ENCODE data around the gene CPPED1.

DNA sequence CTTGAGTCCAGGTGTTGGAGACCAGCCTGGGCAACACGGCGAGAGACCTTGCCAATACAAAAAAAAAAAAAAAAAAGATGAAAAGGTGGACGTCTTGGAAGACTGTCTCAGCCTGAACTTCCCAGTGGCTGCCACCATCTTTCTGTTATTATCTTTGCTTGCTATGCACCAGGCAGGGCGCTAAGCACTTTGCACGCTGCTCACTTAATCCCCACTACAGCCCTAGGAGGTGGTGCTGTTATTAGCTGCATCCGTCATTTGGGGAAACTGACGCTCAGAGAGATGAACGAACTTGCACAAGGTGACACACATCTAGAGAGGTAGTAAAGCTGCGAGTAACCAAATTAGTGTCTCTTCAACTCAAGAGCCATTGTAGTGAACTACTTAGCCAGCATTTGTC lies 708 bp upstream of the CPPED1 start:
- TF ChIP-seq, protein P1, sequence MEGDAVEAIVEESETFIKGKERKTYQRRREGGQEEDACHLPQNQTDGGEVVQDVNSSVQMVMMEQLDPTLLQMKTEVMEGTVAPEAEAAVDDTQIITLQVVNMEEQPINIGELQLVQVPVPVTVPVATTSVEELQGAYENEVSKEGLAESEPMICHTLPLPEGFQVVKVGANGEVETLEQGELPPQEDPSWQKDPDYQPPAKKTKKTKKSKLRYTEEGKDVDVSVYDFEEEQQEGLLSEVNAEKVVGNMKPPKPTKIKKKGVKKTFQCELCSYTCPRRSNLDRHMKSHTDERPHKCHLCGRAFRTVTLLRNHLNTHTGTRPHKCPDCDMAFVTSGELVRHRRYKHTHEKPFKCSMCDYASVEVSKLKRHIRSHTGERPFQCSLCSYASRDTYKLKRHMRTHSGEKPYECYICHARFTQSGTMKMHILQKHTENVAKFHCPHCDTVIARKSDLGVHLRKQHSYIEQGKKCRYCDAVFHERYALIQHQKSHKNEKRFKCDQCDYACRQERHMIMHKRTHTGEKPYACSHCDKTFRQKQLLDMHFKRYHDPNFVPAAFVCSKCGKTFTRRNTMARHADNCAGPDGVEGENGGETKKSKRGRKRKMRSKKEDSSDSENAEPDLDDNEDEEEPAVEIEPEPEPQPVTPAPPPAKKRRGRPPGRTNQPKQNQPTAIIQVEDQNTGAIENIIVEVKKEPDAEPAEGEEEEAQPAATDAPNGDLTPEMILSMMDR (IDR thresholded peaks at IDR 0.05; ENCODE audit: low read depth, low read length) = no peak
- TF ChIP-seq POLR2A (IDR thresholded peaks at IDR 0.05; ENCODE audit: extremely low read depth, insufficient read length) (no peak), MYC (IDR thresholded peaks at IDR 0.05; ENCODE audit: low read depth, low read length) (no peak)
- TF ChIP-seq, protein P2, sequence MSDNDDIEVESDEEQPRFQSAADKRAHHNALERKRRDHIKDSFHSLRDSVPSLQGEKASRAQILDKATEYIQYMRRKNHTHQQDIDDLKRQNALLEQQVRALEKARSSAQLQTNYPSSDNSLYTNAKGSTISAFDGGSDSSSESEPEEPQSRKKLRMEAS (IDR thresholded peaks at IDR 0.05; ENCODE audit: low read depth, low read length) = no peak
